Omental fat pad (tissue), 4 donors: ENCODE measurements around the gene VKORC1L1. TPM values are rescaled to one million over a fixed set of nuclear protein-coding genes. Genes with fewer than 3 reads are reported as not detected.

ENCODE experiments used
- ATAC-seq: fragments of 150-250 bp; one replicate; pipeline ENCODE4 v1.9.1; 2016; ENCODE audit warnings: mild to moderate bottlenecking, moderate library complexity; ENCODE audit not compliant: low FRiP score
- DNase-seq: peaks from one replicate; pipeline ENCODE4 v3.0.0-alpha.2; 2019; ENCODE audit warnings: low spot score
- CTCF ChIP-seq, 3 donors: fragments of 450-650 bp; IDR thresholded peaks; one replicate each; pipeline ENCODE4 v1.5.1; 2016 to 2017; ENCODE audit warnings: antibody characterized with exemption in 3 of 3, mild to moderate bottlenecking in 3 of 3, moderate library complexity in 2 of 3
- small RNA-seq: library from RNA; depleted of rRNA; stranded (forward); fragments of <200 nt; gene quantifications from one replicate; pipeline ENCODE3, GENCODE V24; 2016
- total RNA-seq, 4 donors: library from RNA; depleted of rRNA; stranded (reverse); fragments of >200 nt; gene quantifications; one replicate each; pipeline ENCODE4 v1.1.0, GENCODE V29; 2016

VKORC1L1 gene
- total RNA-seq, 4 donors from 2014 or later = 32.5 to 123 (median 51.5) TPM

DNA sequence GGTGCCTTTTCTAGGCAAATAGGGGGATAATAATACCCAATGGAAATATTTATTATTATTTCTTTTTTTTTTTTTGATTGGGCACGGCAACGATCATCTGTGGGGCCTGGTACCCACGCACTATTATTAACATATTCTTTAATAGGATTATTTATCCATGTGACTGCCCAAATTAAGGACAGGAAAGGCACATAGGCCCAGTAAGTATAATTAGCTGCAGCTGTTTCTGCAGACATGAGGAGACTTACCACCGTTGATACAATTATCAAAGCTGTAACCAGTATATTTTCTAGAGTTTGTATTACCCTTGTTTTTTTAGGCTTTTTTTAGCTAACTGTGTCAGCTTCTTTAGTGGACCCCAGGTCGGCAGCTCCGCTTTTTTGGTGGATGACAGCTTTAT is 134.4 kb downstream of the VKORC1L1 start:
- TF ChIP-seq CTCF (IDR thresholded peaks at IDR 0.05) = no peak
- DNase-seq (no peak), ATAC-seq (no peak)

Small RNAs within 50 kb of the gene (small RNA-seq; reads per million reads assigned to genes)
- gene AC073261.1 (not detected), gene RNU6-973P (not detected)

Other genes starting within 250 kb of the VKORC1L1 start
- gene GUSB, start 109.1 kb downstream of the VKORC1L1 start, total RNA-seq = 10 to 100 TPM; 20.2 to 45.7 (median 33.1) TPM
- gene ASL, start 202.7 kb downstream of the VKORC1L1 start, total RNA-seq = 10 to 100 TPM; 17.1 to 42.1 (median 24.7) TPM
- gene CRCP, start 241.8 kb downstream of the VKORC1L1 start, total RNA-seq = 10 to 100 TPM; 26.9 to 49.5 (median 38.3) TPM